ENCODE results near the gene AQP4.

- TF ChIP-seq POLR2A (IDR thresholded peaks at IDR 0.05; ENCODE audit: low read depth, low read length) (no peak), TAF1 (IDR thresholded peaks at IDR 0.05; ENCODE audit: low read depth, low read length) (no peak), POLR2AphosphoS5 (IDR thresholded peaks at IDR 0.05; ENCODE audit: low read depth, low read length) (no peak), SPI1 (IDR thresholded peaks at IDR 0.05; ENCODE audit: low read depth, low read length) (no peak)
Observed at GRCh38 chr18:26827581-26827980, 37.9 kb downstream of the AQP4 start.

Data from GM12891 (cell line).